Middle frontal gyrus (tissue), 1 donor: ENCODE measurements around the gene SLC12A8.
"Not testable (repeated sequence)": the region's sequence is repeated elsewhere in the genome, so short reads cannot be mapped to it uniquely, and the experiment has no call there.

ENCODE experiments used
- DNase-seq: peaks from one replicate; pipeline ENCODE4 v3.0.0-alpha.2; 2015; ENCODE audit warnings: low spot score; ENCODE audit errors: extremely low spot score

SLC12A8 gene

GRCh38 chr3:125116311-125117080, 96.1 kb downstream of the SLC12A8 start:
- no peak for DNase-seq

GRCh38 chr3:125115640-125116039, 96.9 kb downstream of the SLC12A8 start:
- no peak for DNase-seq

GRCh38 chr3:125112981-125113380, 99.6 kb downstream of the SLC12A8 start:
- no peak for DNase-seq

- no peak for DNase-seq
Measured at GRCh38 chr3:125110876-125111480, 101.6 kb downstream of the SLC12A8 start.

GRCh38 chr3:125110016-125110875, 102.3 kb downstream of the SLC12A8 start:
- DNase-seq, result no peak

- no peak for DNase-seq
Measured at GRCh38 chr3:125109536-125109925, 103.0 kb downstream of the SLC12A8 start.

- no peak for DNase-seq
Measured at GRCh38 chr3:125108833-125109535, 103.6 kb downstream of the SLC12A8 start.

GRCh38 chr3:125107861-125108567, 104.5 kb downstream of the SLC12A8 start:
- no peak for DNase-seq

GRCh38 chr3:125107363-125107762, 105.2 kb downstream of the SLC12A8 start:
- DNase-seq, result no peak

- DNase-seq, result no peak
Measured at GRCh38 chr3:125105116-125105515, 107.4 kb downstream of the SLC12A8 start.

GRCh38 chr3:125104639-125105038, 107.9 kb downstream of the SLC12A8 start:
- DNase-seq, result no peak

- DNase-seq, result no peak
Measured at GRCh38 chr3:125103406-125103805, 109.1 kb downstream of the SLC12A8 start.

GRCh38 chr3:125102470-125102869, 110.1 kb downstream of the SLC12A8 start:
- no peak for DNase-seq

- no peak for DNase-seq
Measured at GRCh38 chr3:125098611-125099291, 113.8 kb downstream of the SLC12A8 start.

- DNase-seq, result no peak
Measured at GRCh38 chr3:125090649-125091048, 121.9 kb downstream of the SLC12A8 start.

GRCh38 chr3:125087768-125088391, 124.7 kb downstream of the SLC12A8 start:
- DNase-seq, result no peak

GRCh38 chr3:125085166-125085565, 127.4 kb downstream of the SLC12A8 start:
- DNase-seq, result no peak

GRCh38 chr3:125083776-125084175, 128.8 kb downstream of the SLC12A8 start:
- DNase-seq, result no peak

- not testable (repeated sequence) for DNase-seq
Measured at GRCh38 chr3:125082339-125082738, 130.2 kb downstream of the SLC12A8 start.

- DNase-seq, result no peak
Measured at GRCh38 chr3:125080077-125080476, 132.5 kb downstream of the SLC12A8 start.
